ENCODE data around the gene CD209.

CD209 gene

GRCh38 chr19:7709932-7710460 lies 37.3 kb downstream of the CD209 start:
- no peak overlapping the region for H3K4me3 ChIP-seq (ENCODE audit: low read depth, low read length)

- no peak overlapping the region for H3K4me3 ChIP-seq (ENCODE audit: low read depth, low read length)
These were observed 40.3 kb downstream of the CD209 start for GRCh38 chr19:7706955-7707456.

GRCh38 chr19:7706188-7706954 lies 41.0 kb downstream of the CD209 start:
- no peak overlapping the region for H3K4me3 ChIP-seq (ENCODE audit: low read depth, low read length)

- no peak overlapping the region for H3K4me3 ChIP-seq (ENCODE audit: low read depth, low read length)
These were observed 41.7 kb downstream of the CD209 start for GRCh38 chr19:7705387-7706187.

- no peak overlapping the region for H3K4me3 ChIP-seq (ENCODE audit: low read depth, low read length)
These were observed 42.9 kb downstream of the CD209 start for GRCh38 chr19:7704280-7705060.

- H3K4me3 ChIP-seq (ENCODE audit: low read depth, low read length), result no peak overlapping the region
These were observed 44.0 kb downstream of the CD209 start for GRCh38 chr19:7703332-7703731.

- H3K4me3 ChIP-seq (ENCODE audit: low read depth, low read length), result no peak within 1 kb of the TSS
These were observed 45.5 kb downstream of the CD209 start, which contains the start of gene FCER2 for GRCh38 chr19:7701654-7702457. Gene FCER2 (minus strand): TSS chr19:7702131. CDS start chr19:7699760, 2,371 bp downstream.

- H3K4me3 ChIP-seq (ENCODE audit: low read depth, low read length), result no peak overlapping the region
These were observed 46.2 kb downstream of the CD209 start for GRCh38 chr19:7701049-7701653.

- H3K4me3 ChIP-seq (ENCODE audit: low read depth, low read length), result no peak overlapping the region
These were observed 47.6 kb downstream of the CD209 start for GRCh38 chr19:7699417-7700401.

GRCh38 chr19:7699003-7699402 lies 48.3 kb downstream of the CD209 start:
- no peak overlapping the region for H3K4me3 ChIP-seq (ENCODE audit: low read depth, low read length)

- H3K4me3 ChIP-seq (ENCODE audit: low read depth, low read length), result no peak overlapping the region
These were observed 48.8 kb downstream of the CD209 start for GRCh38 chr19:7698583-7698982.

- H3K4me3 ChIP-seq (ENCODE audit: low read depth, low read length), result no peak overlapping the region
These were observed 49.5 kb downstream of the CD209 start for GRCh38 chr19:7697721-7698287.

- H3K4me3 ChIP-seq (ENCODE audit: low read depth, low read length), result no peak overlapping the region
These were observed 52.8 kb downstream of the CD209 start for GRCh38 chr19:7694499-7694898.

GRCh38 chr19:7692417-7693088 lies 54.8 kb downstream of the CD209 start:
- H3K4me3 ChIP-seq (ENCODE audit: low read depth, low read length), result no peak overlapping the region

- H3K4me3 ChIP-seq (ENCODE audit: low read depth, low read length), result no peak overlapping the region
These were observed 55.8 kb downstream of the CD209 start for GRCh38 chr19:7691497-7691896.

- no peak overlapping the region for H3K4me3 ChIP-seq (ENCODE audit: low read depth, low read length)
These were observed 56.5 kb downstream of the CD209 start for GRCh38 chr19:7690779-7691258.

Measured in iPS-11a (cell line).